ENCODE measurements around the gene SRRM4. TPM values are rescaled to one million over a fixed set of nuclear protein-coding genes. Genes with fewer than 3 reads are reported as not detected.
A peak's percentile ranks its signal among the peaks of the same experiment; 100 is the strongest.

SRRM4 gene
- total RNA-seq, 1 donor from 2014 or later, result not detected

DNA sequence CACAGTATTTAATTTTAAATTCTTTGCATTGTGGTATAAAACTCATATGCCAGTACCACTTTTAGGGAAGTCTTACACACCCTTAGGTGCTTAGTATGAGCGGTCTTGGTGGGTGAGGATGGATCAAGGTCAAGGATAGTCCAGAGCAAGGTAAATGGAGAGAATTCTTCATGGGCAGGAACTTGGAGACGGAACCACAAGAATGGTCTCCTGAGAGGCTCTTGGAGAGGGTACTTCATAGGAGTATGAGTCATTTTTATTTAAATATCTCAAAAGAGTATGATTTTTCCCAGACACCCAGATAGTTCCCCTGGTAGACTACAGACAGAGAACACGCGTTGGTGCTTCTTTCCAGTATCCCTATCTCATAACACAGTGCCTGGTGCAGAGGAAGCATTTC lies 219.3 kb downstream of the SRRM4 start:
- no peak for DNase-seq (ENCODE audit: low read depth in 2 of 2)

DNA sequence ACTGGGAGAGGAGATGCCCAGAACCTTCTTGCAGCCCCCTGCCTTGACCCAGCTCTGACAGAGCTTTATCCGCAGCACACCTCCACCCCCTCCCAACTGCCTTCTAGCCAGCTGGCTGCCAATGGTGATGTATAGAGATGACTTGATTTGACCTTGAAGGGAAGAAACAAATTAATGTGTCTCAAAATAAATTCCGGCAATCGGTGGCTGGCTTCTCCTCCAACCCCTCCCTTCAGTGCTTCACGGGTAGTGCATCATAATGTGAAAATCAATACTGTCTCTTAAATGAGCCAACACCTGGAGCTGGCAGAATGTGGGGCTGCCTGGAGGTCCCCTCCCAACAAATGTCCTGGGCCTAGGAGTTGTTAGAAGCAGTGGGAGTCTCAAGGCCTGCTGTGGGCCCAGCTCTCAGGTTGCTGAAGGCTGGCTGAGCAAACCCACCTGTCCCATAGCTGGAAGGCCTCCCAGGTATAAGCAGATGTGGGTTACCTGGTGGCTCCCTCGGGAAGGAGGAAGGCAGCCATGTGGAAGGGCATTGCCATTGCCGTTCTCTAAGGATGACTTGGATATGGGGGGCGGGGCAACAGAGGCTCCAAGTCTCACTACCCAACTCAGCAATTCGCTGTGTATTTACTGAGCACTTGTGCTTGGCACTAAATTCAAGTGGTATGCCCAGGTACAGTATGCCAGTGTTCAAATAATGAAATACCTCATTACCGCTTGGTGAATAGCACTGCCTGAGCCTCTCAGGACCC lies 220.6 kb downstream of the SRRM4 start:
- DNase-seq (ENCODE audit: low read depth in 2 of 2), result no peak

DNA sequence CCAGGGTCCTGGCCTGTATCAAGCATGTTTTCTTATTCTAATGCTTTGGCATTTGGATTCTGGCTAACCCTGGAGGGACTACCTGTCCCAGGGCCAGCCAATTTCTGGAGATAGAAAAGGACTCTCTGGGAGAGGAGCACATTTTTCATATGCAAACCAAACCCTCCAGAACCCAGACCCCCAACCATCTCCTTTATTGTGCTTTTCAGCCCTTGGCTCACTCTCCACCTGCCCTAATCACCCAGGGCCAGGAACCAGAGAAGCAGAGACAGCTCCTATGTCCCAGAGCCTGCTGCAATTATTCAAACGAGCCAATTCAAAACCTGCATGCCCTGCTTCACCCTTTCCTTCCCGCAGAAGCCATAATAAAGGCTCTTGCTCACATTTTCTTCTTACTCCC lies 221.2 kb downstream of the SRRM4 start:
- DNase-seq (ENCODE audit: low read depth in 2 of 2), result no peak

DNA sequence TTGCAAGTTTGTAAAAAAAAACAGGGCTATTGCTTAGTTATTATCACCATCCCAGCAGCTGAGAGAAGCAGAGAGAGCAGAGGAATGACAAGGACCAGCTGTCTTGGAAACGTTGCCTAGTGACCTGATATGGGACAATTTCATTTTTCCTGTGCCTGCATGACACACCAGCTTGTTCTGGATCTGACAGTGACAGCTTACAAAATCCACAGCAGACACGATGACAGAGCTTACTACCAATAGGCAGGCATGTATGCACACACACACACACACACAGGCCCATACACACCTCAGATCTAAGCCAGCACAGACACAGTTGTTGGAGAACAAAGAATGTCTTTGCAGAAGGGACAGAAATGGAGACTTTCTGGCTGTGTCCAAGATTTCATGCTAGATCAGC lies 222.8 kb downstream of the SRRM4 start:
- DNase-seq (ENCODE audit: low read depth in 2 of 2), result no peak

DNA sequence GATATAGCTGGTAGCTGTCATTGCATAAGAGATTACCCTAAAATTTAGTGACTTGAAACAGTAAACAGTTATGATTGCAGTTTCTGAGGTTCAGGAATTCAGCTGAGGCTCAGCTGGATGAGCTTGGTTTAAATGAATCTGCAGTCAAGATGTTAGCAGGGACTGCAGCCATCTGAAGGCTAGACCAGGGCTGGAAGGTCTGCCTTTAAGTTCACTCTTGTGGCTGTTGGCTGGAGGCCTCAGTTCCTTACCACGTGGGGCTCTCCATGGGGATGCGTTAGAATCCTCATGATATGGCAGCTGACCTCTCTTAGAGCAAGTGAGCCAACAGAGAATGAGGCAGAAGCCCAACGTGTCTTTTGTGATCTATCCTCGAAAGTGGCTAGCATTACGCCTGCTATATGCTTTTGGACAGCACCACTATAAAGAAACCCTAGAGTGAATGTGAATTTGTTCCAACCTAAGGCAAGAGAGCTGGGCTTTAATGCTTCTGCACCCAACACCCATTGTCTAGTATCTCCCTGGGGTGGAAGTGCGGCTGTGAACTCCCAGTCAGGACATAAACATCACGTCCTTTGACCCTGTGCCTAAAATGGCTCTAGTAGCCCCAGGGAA lies 223.4 kb downstream of the SRRM4 start:
- DNase-seq (ENCODE audit: low read depth in 2 of 2), result no peak

DNA sequence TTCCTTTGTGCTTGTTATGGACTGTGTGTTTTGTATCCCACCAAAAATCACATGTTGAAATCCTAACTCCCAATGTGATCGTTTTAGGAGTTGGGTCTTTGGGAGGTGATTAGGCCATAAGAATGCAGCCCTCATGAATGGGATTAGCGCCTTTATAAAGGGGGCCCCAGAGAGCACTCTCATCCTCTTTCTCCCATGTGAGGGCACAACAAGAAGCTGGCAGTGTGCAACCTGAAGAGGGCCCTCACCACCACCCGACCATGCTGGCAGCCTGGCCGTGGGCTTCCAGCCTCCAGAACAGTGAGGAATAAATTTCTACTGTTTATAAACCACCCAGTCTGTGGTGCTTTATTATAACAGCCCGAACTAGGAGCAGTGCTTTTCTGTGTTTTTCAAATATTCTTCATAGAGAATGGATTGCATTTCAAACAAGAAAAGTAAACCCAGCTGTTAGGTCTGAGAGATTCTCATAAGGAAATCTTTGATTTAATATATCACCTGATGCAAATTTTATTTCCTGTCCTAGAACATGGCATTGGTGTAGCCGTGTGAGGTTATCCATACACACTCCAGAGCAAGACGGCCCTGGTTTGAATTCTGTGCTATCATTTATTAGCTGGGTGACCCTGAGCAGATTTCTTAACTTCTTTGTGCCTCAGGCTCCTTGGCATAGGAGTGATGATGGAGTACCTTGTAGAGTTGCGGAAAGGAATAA lies 225.2 kb downstream of the SRRM4 start:
- no peak for DNase-seq (ENCODE audit: low read depth in 2 of 2)

DNA sequence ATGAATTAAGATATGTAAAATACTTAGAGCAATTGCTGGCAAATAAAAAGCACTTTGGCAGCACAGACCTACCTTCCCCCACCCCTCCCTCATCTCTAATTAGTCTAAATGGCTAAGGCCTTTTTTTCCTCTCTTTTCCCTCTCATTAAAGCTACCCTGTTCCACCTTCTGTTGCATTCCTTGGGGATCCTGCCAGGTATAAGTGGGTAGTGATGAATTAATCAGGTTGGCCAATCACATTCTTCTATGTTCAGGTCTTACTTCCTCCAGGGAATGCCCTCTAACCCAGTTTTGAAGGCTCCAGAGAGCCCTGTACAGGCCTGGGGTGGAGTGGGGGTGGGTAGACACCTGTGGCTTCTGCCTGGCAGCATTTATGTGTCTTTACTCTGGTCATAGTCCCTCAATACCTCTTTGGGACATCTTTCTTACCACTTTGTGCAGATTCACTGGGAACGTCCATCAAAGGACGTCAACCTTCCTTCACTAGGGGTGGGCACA lies 225.8 kb downstream of the SRRM4 start:
- no peak for DNase-seq (ENCODE audit: low read depth in 2 of 2)

DNA sequence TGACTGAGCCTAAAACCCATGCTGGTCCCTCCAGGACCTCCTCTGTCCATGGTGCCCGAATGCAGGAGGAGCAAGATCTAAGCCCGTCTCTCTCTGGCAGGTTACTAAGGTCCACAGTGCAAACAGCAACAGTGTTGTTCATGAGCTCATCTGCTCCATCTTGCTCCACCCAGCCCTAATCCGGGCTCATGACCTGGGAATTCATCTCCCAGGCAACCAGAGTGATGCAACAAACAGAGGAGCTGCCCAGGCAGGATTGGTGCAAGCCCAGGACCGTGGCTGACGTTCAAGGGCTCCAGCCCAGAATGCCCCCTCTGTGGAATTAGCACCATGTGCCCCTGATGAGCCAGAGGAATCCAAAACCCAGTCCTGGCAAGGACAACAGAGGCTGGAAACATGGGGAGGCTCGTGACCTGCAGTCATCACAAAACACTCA lies 227.3 kb downstream of the SRRM4 start:
- DNase-seq (ENCODE audit: low read depth in 2 of 2), result peak; percentile 39 to 49

DNA sequence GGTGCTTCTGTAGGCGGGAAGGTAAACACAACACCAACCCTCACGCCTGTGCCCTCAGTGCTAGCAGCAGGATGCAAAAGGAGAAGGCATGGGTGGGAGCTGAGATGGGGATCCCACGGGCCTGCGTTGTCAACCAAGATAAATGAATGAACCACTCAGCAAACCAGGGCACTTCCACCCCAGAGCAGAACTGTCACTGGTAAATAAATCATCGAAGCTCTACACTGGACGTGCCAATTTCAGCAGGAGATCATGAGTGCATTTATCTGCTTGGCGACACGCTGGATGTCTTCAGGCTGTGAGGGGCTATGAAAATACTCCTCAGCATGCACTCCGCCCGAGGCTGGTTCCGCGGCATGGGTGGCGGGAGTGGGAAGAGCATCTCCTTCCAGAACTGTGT lies 230.5 kb downstream of the SRRM4 start:
- DNase-seq (ENCODE audit: low read depth in 2 of 2), result no peak

Other genes starting within 250 kb of the SRRM4 start
- gene HSPB8, start 197.4 kb downstream of the SRRM4 start, total RNA-seq, result 1.4 and 2.2 TPM in 2 replicates

Measured in lung microvascular endothelial cell (primary cell).